ENCODE results near the gene NFASC.

NFASC gene

DNA sequence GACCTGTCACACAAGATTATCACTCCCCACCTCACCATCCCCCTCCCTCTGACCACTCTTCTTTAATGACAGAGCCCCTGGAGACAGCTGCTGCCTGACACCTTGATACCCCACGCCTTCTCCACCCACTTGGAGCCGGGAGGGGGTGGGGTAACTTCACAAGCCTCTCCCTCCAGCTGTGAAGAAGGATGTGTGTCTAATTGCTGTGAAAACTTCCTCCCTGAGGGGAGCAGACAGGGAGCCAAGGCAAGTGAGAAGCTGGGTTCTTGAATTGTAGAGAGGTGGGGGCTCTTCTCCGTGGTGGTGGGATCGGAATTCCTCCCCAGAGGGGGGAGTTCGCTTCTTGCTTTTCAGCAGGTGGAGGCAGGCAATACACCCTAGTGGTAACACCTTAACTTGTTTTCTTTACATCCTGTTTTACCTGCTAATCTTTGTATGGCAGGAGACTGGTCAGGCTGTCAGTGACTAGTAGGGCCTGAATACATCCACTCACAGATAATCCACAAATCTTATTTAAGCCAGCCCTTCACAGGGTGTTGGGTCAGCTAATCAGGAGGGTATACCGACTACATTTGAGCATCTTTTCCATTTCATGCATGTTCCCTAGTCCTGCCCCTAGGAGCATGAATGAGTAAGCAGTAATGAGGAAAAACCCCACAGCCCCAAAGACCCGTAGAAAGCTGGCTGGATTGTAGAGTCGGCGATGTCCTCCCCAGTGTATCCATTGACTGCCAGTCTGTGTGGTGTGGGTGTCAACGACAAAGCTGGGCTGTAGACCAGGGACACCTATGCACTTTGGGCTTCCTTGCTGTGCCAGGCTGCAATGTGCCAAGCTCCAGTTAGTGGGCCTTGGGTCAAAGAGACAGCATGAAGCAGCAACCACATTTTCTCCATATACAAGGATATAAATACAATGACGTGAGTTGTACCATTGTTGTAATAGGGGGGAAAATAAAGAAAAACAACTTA lies 57.3 kb downstream of the NFASC start:
- H3K27me3 ChIP-seq (ENCODE audit: control insufficient read depth, insufficient read depth, low read length) = no peaks in the 10 kb centered on the region
- H3K4me1 ChIP-seq (ENCODE audit: control insufficient read depth, insufficient read depth, low read length) = peaks cover 72% of the 10 kb centered on the region
- no peaks in the 10 kb centered on the region for H3K36me3 ChIP-seq (ENCODE audit: control insufficient read depth, insufficient read depth, low read length)
- H3K4me3 ChIP-seq (ENCODE audit: low read depth, low read length) = no peak overlapping the region; the same call in 1 of the 2 replicates
- no peaks in the 10 kb centered on the region for H3K9me3 ChIP-seq (ENCODE audit: control insufficient read depth, insufficient read depth, low read depth, low read length)
- peak overlapping the region; percentile 18; the same call in 1 of the 2 replicates for H3K27ac ChIP-seq (ENCODE audit: low read depth, low read length)
- peak overlapping the region; percentile 35 for H3K9ac ChIP-seq (ENCODE audit: low read length)

DNA sequence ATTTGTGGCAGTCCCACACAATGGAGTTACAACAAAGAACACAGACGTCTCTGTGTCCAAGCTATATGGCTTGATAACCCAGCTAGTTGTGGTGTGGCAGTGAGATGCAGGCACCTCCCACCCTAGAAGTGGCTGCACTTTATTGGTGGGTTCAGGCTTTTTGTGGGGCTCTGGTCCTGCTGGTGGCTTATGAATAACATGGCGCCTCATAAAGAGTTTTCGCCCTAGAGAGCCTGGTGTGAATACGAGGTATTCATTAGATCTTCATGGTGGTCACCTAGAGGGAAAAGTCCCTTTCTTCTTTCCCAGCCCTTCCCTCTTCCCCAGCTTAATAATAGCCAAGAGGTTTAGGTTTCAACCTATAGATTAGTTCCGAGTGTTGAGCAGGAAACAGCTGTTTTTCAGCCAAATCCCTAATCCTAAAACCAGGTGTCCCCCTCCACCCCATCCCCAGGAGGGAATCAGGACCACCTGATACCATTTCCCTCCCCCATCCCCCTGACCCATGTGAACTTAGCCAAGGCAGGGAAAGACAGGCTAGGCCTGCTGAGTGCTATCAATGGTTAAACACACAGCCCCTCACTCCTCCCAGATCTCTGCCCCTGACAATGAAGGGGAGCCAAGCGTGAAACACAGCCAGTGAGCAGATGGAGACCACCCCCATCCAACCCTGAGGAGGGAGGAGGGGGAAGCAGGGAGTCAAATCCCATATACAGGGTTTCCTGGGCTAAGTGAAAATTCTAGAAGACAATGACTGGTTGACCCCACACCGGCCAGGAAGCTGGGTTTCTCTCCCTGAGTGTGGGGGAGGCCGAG lies 58.2 kb downstream of the NFASC start:
- Histone ChIP-seq H3K9me3 (ENCODE audit: control insufficient read depth, insufficient read depth, low read depth, low read length) (no peaks in the 10 kb centered on the region), H3K9ac (ENCODE audit: low read length) (peak overlapping the region; percentile 35), H3K36me3 (ENCODE audit: control insufficient read depth, insufficient read depth, low read length) (no peaks in the 10 kb centered on the region), H3K27ac (ENCODE audit: low read depth, low read length) (peak overlapping the region; percentile 18; the same call in 1 of the 2 replicates), H3K27me3 (ENCODE audit: control insufficient read depth, insufficient read depth, low read length) (no peaks in the 10 kb centered on the region), H3K4me1 (ENCODE audit: control insufficient read depth, insufficient read depth, low read length) (peaks cover 63% of the 10 kb centered on the region), H3K4me3 (ENCODE audit: low read depth, low read length) (no peak overlapping the region)

- H3K4me1 ChIP-seq (ENCODE audit: control insufficient read depth, insufficient read depth, low read length) = peaks cover 55% of the 10 kb centered on the region
- H3K4me3 ChIP-seq (ENCODE audit: low read depth, low read length) = no peak overlapping the region
- H3K27me3 ChIP-seq (ENCODE audit: control insufficient read depth, insufficient read depth, low read length) = no peaks in the 10 kb centered on the region
- H3K9ac ChIP-seq (ENCODE audit: low read length) = peak overlapping the region; percentile 23
- no peaks in the 10 kb centered on the region for H3K9me3 ChIP-seq (ENCODE audit: control insufficient read depth, insufficient read depth, low read depth, low read length)
- H3K27ac ChIP-seq (ENCODE audit: low read depth, low read length) = no peak overlapping the region
- no peaks in the 10 kb centered on the region for H3K36me3 ChIP-seq (ENCODE audit: control insufficient read depth, insufficient read depth, low read length)
Measured at GRCh38 chr1:204929487-204930154, 59.0 kb downstream of the NFASC start.

DNA sequence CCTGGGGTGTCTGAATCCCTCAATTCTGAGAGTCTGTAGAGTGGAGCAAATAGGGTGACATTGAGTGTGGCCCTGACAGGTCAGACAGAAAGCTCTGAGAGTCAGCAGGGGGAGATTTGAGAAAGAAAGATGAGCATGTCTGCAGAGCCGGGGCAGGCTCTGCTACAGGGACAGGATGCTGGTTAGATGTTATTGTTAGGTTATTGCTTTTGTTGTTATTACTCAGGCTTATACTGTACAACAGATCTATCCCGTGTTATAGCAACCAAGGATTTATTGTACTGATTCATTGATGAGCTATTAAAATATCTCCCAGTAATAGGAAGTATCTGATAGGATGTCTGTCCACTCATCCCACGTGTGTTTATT lies 59.5 kb downstream of the NFASC start:
- H3K36me3 ChIP-seq (ENCODE audit: control insufficient read depth, insufficient read depth, low read length) = no peaks in the 10 kb centered on the region
- no peaks in the 10 kb centered on the region for H3K9me3 ChIP-seq (ENCODE audit: control insufficient read depth, insufficient read depth, low read depth, low read length)
- no peak overlapping the region for H3K4me3 ChIP-seq (ENCODE audit: low read depth, low read length)
- H3K9ac ChIP-seq (ENCODE audit: low read length) = no peak overlapping the region
- H3K27me3 ChIP-seq (ENCODE audit: control insufficient read depth, insufficient read depth, low read length) = no peaks in the 10 kb centered on the region
- H3K27ac ChIP-seq (ENCODE audit: low read depth, low read length) = no peak overlapping the region
- H3K4me1 ChIP-seq (ENCODE audit: control insufficient read depth, insufficient read depth, low read length) = peaks cover 50% of the 10 kb centered on the region

DNA sequence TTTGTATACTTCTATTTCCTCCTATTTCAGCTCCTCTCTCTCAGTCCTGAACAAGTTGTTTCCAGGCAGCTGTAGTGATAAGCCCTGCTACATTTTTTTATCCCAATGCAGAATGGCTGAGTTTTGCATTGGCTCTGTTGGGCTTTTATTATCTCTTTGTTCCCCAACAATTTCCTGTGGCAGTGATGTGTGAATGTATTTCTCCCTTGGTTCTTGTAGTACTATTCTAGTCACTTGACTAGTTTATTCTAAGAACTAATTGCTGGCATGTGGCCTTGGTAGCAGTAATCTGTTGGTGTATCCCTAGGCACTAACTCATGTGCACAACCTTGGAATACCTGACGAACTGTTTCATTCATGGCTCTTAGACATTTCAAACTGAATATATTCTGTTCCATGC lies 60.7 kb downstream of the NFASC start:
- Histone ChIP-seq H3K9me3 (ENCODE audit: control insufficient read depth, insufficient read depth, low read depth, low read length) (no peaks in the 10 kb centered on the region), H3K36me3 (ENCODE audit: control insufficient read depth, insufficient read depth, low read length) (no peaks in the 10 kb centered on the region), H3K4me1 (ENCODE audit: control insufficient read depth, insufficient read depth, low read length) (peaks cover 44% of the 10 kb centered on the region), H3K9ac (ENCODE audit: low read length) (no peak overlapping the region), H3K27me3 (ENCODE audit: control insufficient read depth, insufficient read depth, low read length) (0 out of 2 replicates have a peak, but pooled peaks cover 3% of the 10 kb centered on the region), H3K4me3 (ENCODE audit: low read depth, low read length) (no peak overlapping the region), H3K27ac (ENCODE audit: low read depth, low read length) (no peak overlapping the region)

GRCh38 chr1:204931768-204932572 lies 61.3 kb downstream of the NFASC start:
- H3K9ac ChIP-seq (ENCODE audit: low read length) = no peak overlapping the region
- H3K27me3 ChIP-seq (ENCODE audit: control insufficient read depth, insufficient read depth, low read length) = 0 out of 2 replicates have a peak, but pooled peaks cover 3% of the 10 kb centered on the region

GRCh38 chr1:204932573-204932909 lies 61.9 kb downstream of the NFASC start:
- H3K27me3 ChIP-seq (ENCODE audit: control insufficient read depth, insufficient read depth, low read length) = 0 out of 2 replicates have a peak, but pooled peaks cover 3% of the 10 kb centered on the region
- H3K4me1 ChIP-seq (ENCODE audit: control insufficient read depth, insufficient read depth, low read length) = peaks cover 38% of the 10 kb centered on the region
- H3K4me3 ChIP-seq (ENCODE audit: low read depth, low read length) = no peak overlapping the region
- no peaks in the 10 kb centered on the region for H3K36me3 ChIP-seq (ENCODE audit: control insufficient read depth, insufficient read depth, low read length)
- H3K9ac ChIP-seq (ENCODE audit: low read length) = no peak overlapping the region
- H3K9me3 ChIP-seq (ENCODE audit: control insufficient read depth, insufficient read depth, low read depth, low read length) = no peaks in the 10 kb centered on the region
- no peak overlapping the region for H3K27ac ChIP-seq (ENCODE audit: low read depth, low read length)

More at GRCh38 chr1:204931768-204932572, 61.3 kb downstream of the NFASC start:
- Histone ChIP-seq H3K27ac (ENCODE audit: low read depth, low read length) (no peak overlapping the region), H3K4me3 (ENCODE audit: low read depth, low read length) (no peak overlapping the region), H3K4me1 (ENCODE audit: control insufficient read depth, insufficient read depth, low read length) (peaks cover 44% of the 10 kb centered on the region), H3K9me3 (ENCODE audit: control insufficient read depth, insufficient read depth, low read depth, low read length) (no peaks in the 10 kb centered on the region), H3K36me3 (ENCODE audit: control insufficient read depth, insufficient read depth, low read length) (no peaks in the 10 kb centered on the region)

DNA sequence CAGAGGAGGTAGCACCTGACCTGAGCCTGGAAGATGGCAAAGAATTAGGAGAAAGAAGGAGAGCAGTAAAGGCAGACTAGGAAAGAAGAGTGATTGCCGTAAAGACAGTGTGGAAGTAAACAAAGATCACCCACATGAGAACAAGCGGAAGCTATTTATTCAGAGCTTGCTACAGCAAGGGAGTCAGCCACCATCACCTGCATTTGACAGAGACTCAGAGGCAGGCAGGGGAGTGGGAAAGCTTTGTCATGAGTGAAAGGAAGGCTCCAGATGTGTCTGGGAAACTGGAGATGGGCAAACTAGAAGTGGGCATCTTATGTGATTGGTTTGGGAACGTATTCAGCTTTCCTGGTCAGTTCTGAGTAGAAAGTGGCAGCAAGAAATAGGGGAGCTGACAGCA lies 64.5 kb downstream of the NFASC start:
- H3K27ac ChIP-seq (ENCODE audit: low read depth, low read length) = no peak overlapping the region
- H3K4me1 ChIP-seq (ENCODE audit: control insufficient read depth, insufficient read depth, low read length) = peaks cover 12% of the 10 kb centered on the region; the same call in 1 of the 2 replicates
- no peak overlapping the region for H3K9ac ChIP-seq (ENCODE audit: low read length)
- H3K4me3 ChIP-seq (ENCODE audit: low read depth, low read length) = no peak overlapping the region
- H3K27me3 ChIP-seq (ENCODE audit: control insufficient read depth, insufficient read depth, low read length) = 0 out of 2 replicates have a peak, but pooled peaks cover 3% of the 10 kb centered on the region
- H3K36me3 ChIP-seq (ENCODE audit: control insufficient read depth, insufficient read depth, low read length) = no peaks in the 10 kb centered on the region
- no peaks in the 10 kb centered on the region for H3K9me3 ChIP-seq (ENCODE audit: control insufficient read depth, insufficient read depth, low read depth, low read length)

DNA sequence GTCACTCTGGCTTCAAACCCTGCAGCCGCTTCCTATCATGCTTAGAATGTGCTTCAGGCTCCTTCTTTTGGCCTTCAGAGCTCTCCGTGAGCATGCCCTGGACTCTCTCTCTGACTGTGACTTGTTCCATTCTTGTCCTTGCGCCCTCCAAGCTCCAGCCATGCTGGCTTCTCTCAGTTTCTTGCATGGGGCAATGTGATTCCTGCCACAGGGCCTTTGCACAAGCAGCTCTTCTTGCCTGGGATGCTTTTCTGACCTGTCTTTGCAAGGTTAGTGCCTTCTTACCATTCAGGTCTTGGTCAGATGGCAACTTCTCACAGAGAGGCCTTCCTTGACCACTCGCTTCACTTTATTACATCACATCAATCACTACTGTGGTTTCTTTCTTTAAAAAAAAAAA lies 66.1 kb downstream of the NFASC start:
- H3K27ac ChIP-seq (ENCODE audit: low read depth, low read length) = no peak overlapping the region
- no peak overlapping the region for H3K9ac ChIP-seq (ENCODE audit: low read length)
- H3K4me1 ChIP-seq (ENCODE audit: control insufficient read depth, insufficient read depth, low read length) = peaks cover 16% of the 10 kb centered on the region
- H3K9me3 ChIP-seq (ENCODE audit: control insufficient read depth, insufficient read depth, low read depth, low read length) = no peaks in the 10 kb centered on the region
- no peak overlapping the region for H3K4me3 ChIP-seq (ENCODE audit: low read depth, low read length)
- no peaks in the 10 kb centered on the region for H3K36me3 ChIP-seq (ENCODE audit: control insufficient read depth, insufficient read depth, low read length)
- H3K27me3 ChIP-seq (ENCODE audit: control insufficient read depth, insufficient read depth, low read length) = peaks cover 3% of the 10 kb centered on the region; the same call in 1 of the 2 replicates

GRCh38 chr1:204937901-204938300 lies 67.2 kb downstream of the NFASC start:
- no peaks in the 10 kb centered on the region for H3K9me3 ChIP-seq (ENCODE audit: control insufficient read depth, insufficient read depth, low read depth, low read length)
- no peak overlapping the region for H3K4me3 ChIP-seq (ENCODE audit: low read depth, low read length)
- H3K27ac ChIP-seq (ENCODE audit: low read depth, low read length) = no peak overlapping the region
- H3K9ac ChIP-seq (ENCODE audit: low read length) = no peak overlapping the region
- H3K4me1 ChIP-seq (ENCODE audit: control insufficient read depth, insufficient read depth, low read length) = peaks cover 14% of the 10 kb centered on the region
- peaks cover 3% of the 10 kb centered on the region; the same call in 1 of the 2 replicates for H3K27me3 ChIP-seq (ENCODE audit: control insufficient read depth, insufficient read depth, low read length)
- H3K36me3 ChIP-seq (ENCODE audit: control insufficient read depth, insufficient read depth, low read length) = no peaks in the 10 kb centered on the region

Measured in HUES6 (cell line).